OCI-LY1 (cell line): ENCODE results near the gene TMEM234.

ENCODE experiments used
- CTCF ChIP-seq: fragments of 200-600 bp; sonication (generic), shearing (Covaris generic); IDR thresholded peaks from 2 replicates; pipeline ENCODE4 v1.5.1; 2017; ENCODE audit warnings: mild to moderate bottlenecking, antibody characterized with exemption, low read length, moderate library complexity, mixed read lengths
- EZH2 ChIP-seq: fragments of 200-600 bp; sonication (generic), shearing (Covaris generic); IDR thresholded peaks from 2 replicates; pipeline ENCODE4 v1.8.0; 2017; ENCODE audit warnings: borderline replicate concordance, mixed run types, mild to moderate bottlenecking, antibody characterized with exemption, low read length, moderate library complexity, mixed read lengths

GRCh38 chr1:32231843-32232432 lies 9.8 kb upstream of the TMEM234 start:
- TF ChIP-seq EZH2 (no peak), CTCF (no peak)
